K562 (cell line): ENCODE measurements around the gene SYF2. TPM values are rescaled to one million over a fixed set of nuclear protein-coding genes. Genes with fewer than 3 reads are reported as not detected.

Experiments
- ATAC-seq: fragments of 200-7000 bp; cut with Tn5 transposase; 3 replicates; pipeline ENCODE4 v1.9.1; 2020; ENCODE audit warnings: moderate library complexity
- BruUV-seq: library from RNA; stranded (reverse); fragments of 400-500 nt; replicated peaks from 2 replicates; lab custom pipeline; 2021; lab: Mats Ljungman, UMichigan
- CTCF ChIA-PET: fragments of 300-600 bp; formaldehyde crosslinking; extraction: SDS; loops from one replicate; lab custom pipeline; 2021; ENCODE audit warnings: low intra/inter-chr PET ratio; lab: Yijun Ruan, JAX
- POLR2A ChIA-PET: fragments of 300-600, 350-650 bp; sonication (Branson Sonifier 250); formaldehyde crosslinking; extraction: SDS; loops from one replicate; lab custom pipeline; 2021; ENCODE audit warnings: antibody characterized with exemption, inconsistent platforms; lab: Yijun Ruan, JAX
- DNase-seq, 4 experiments: peaks; one replicate each; pipeline versions ENCODE4 v3.0.0 to v3.0.0-alpha.2; 2011 to 2018; ENCODE audit warnings: low spot score in 3 of 4, mixed read lengths in 3 of 4; ENCODE audit errors: extremely low read depth in 1 of 4
- FAIRE-seq: peaks from 2 replicates; lab custom pipeline; 2011; peaks lifted over from hg19 to GRCh38; lab: Jason Lieb, UNC
- H2AFZ ChIP-seq: 2 replicates; pipeline ENCODE4 v1.6.0; 2011; ENCODE audit warnings: low read depth, low read length, control low read depth, inconsistent platforms
- H3K27ac ChIP-seq: fragments of 200-600 bp; 3 replicates; pipeline ENCODE4 v1.8.0; 2011; ENCODE audit warnings: low read depth, mild to moderate bottlenecking, control low read depth, inconsistent platforms, low read length, moderate library complexity, mixed read lengths; ENCODE audit errors: extremely low read depth
- H3K27me3 ChIP-seq, 2 experiments: fragments of 300-600 bp in 1 of 2; 2 replicates in 1 of 2; 3 replicates in 1 of 2; pipeline versions ENCODE4 v1.6.0 to v1.8.0; 2011; ENCODE audit warnings: inconsistent platforms in 2 of 2, low read length in 2 of 2, mild to moderate bottlenecking in 1 of 2, mixed read lengths in 1 of 2, moderate library complexity in 1 of 2; ENCODE audit not compliant: control insufficient read depth in 2 of 2, insufficient read depth in 2 of 2
- H3K36me3 ChIP-seq: fragments of 300-600 bp; 3 replicates; pipeline ENCODE4 v1.8.0; 2011; ENCODE audit warnings: mild to moderate bottlenecking, low read length, inconsistent platforms; ENCODE audit not compliant: control insufficient read depth, insufficient read depth
- H3K4me1 ChIP-seq, 2 experiments: fragments of 200-600 bp in 1 of 2; replicated peaks in 1 of 2; 2 replicates in 1 of 2; 3 replicates in 1 of 2; pipeline versions ENCODE4 v1.5.1 to v1.8.0; 2011; ENCODE audit warnings: inconsistent platforms in 2 of 2, low read length in 2 of 2, mild to moderate bottlenecking in 1 of 2, mixed read lengths in 1 of 2, moderate library complexity in 1 of 2; ENCODE audit not compliant: control insufficient read depth in 2 of 2, insufficient read depth in 2 of 2
- H3K4me2 ChIP-seq: 2 replicates; pipeline ENCODE4 v1.6.1; 2011; ENCODE audit warnings: low read length, control low read depth, inconsistent platforms, mixed read lengths; ENCODE audit not compliant: insufficient read depth
- H3K4me3 ChIP-seq: fragments of 200-600 bp; sonication (generic), shearing (Covaris generic); 2 replicates; pipeline ENCODE4 v1.5.1; 2016; ENCODE audit warnings: control low read depth, inconsistent platforms
- H3K79me2 ChIP-seq: fragments of 200-600 bp; 3 replicates; pipeline ENCODE4 v1.8.0; 2011; ENCODE audit warnings: low read length, inconsistent platforms; ENCODE audit not compliant: control insufficient read depth, insufficient read depth
- H3K9ac ChIP-seq, 2 experiments: 2 replicates each; pipeline versions ENCODE4 v1.6.0 to v1.6.1; 2011; ENCODE audit warnings: low read depth in 2 of 2, low read length in 2 of 2, control low read depth in 1 of 2, inconsistent platforms in 1 of 2, mild to moderate bottlenecking in 1 of 2, mixed read lengths in 1 of 2; ENCODE audit not compliant: insufficient read depth in 1 of 2
- H3K9me1 ChIP-seq: one replicate; pipeline ENCODE4 v1.6.0; 2011; ENCODE audit warnings: inconsistent platforms, mild to moderate bottlenecking, low read length, moderate library complexity; ENCODE audit not compliant: control insufficient read depth, insufficient read depth
- H3K9me3 ChIP-seq: replicated peaks from 2 replicates; pipeline ENCODE4 v1.5.1; 2011; ENCODE audit warnings: low read depth, low read length, inconsistent platforms; ENCODE audit not compliant: control insufficient read depth, insufficient read depth
- H4K20me1 ChIP-seq: replicated peaks from 2 replicates; pipeline ENCODE4 v1.6.1; 2011; ENCODE audit warnings: low read length, inconsistent platforms, mixed read lengths; ENCODE audit not compliant: control insufficient read depth, insufficient read depth
- CBX3 ChIP-seq, 2 experiments: IDR thresholded peaks; 1 replicate in 1 of 2; 2 replicates in 1 of 2; pipeline ENCODE4 v1.6.1; 2012; ENCODE audit warnings: inconsistent platforms in 2 of 2, low read length in 2 of 2, borderline replicate concordance in 1 of 2, control low read depth in 1 of 2
- DIDO1 ChIP-seq: fragments of 450-650 bp; IDR thresholded peaks from 2 replicates; pipeline ENCODE4 v1.6.1; 2016; ENCODE audit warnings: low read depth, missing biosample characterization, missing genetic modification characterization
- ETS2 ChIP-seq: IDR thresholded peaks from 2 replicates; pipeline ENCODE4 v1.6.1; 2016; ENCODE audit warnings: borderline replicate concordance, missing genetic modification characterization, mild to moderate bottlenecking, moderate library complexity, missing compliant biosample characterization; ENCODE audit not compliant: poor library complexity, severe bottlenecking
- RFX7 ChIP-seq: fragments of 250-450 bp; sonication (Bioruptor Pico); IDR thresholded peaks from 2 replicates; pipeline ENCODE4 v1.5.1; 2021; ENCODE audit warnings: mild to moderate bottlenecking
- ZBTB5 ChIP-seq: fragments of 450-650 bp; IDR thresholded peaks from 2 replicates; pipeline ENCODE4 v1.6.1; 2017; ENCODE audit warnings: antibody characterized with exemption
- ZNF165 ChIP-seq: fragments of 250-450 bp; sonication (Bioruptor Pico); IDR thresholded peaks from 2 replicates; pipeline ENCODE4 v1.4.0; 2020; ENCODE audit warnings: borderline replicate concordance
- ZNF239 ChIP-seq: fragments of 250-450 bp; sonication (Bioruptor Pico); IDR thresholded peaks from 2 replicates; pipeline ENCODE4 v1.4.0; 2020; ENCODE audit warnings: mild to moderate bottlenecking
- ZNF592 ChIP-seq: fragments of 450-650 bp; IDR thresholded peaks from 2 replicates; pipeline ENCODE4 v1.6.1; 2017; ENCODE audit warnings: antibody characterized with exemption, mild to moderate bottlenecking
- ZNF76 ChIP-seq: fragments of 250-450 bp; sonication (Bioruptor Pico); IDR thresholded peaks from 2 replicates; pipeline ENCODE4 v1.4.0; 2020; ENCODE audit warnings: mild to moderate bottlenecking, moderate library complexity, borderline replicate concordance
- WGBS: fragments of 100-300 bp; shearing (Covaris generic); methylation state at CpG from one replicate; pipeline ENCODE4 v1.1.6; 2016; ENCODE audit warnings: low coverage, mixed read lengths; ENCODE audit not compliant: insufficient coverage; ENCODE audit errors: missing lambda C conversion rate; 5-methylcytosine and 5-hydroxymethylcytosine counted together
- in situ Hi-C: fragments of 300-500 bp; cut with MboI; formaldehyde crosslinking; loops from 4 replicates; pipeline ENCODE4 v1.15.0; 2018; ENCODE audit warnings: inconsistent platforms, mixed read lengths
- intact Hi-C: fragments of 100-400 bp; cut with micrococcal nuclease; formaldehyde crosslinking; loops from 2 replicates; pipeline ENCODE4 v1.14.2; 2022
- polyA plus RNA-seq, 8 experiments: library from polyadenylated mRNA; depleted of rRNA in 4 of 8; stranded (reverse) in 5 of 8; unstranded in 3 of 8; fragments of >200 nt; fragmentation: Nextera tagmentation in 2 of 8; fragmentation: Illumina TruSeq in 1 of 8; extraction: Ambion mirVana in 2 of 8; extraction: Trizol in 1 of 8; gene quantifications; 2 replicates each; pipeline versions ENCODE4 v1.2.1 to v1.2.3, GENCODE V29; 2011 to 2014; ENCODE audit warnings: inconsistent platforms in 1 of 8, missing spikeins in 1 of 8
- total RNA-seq, 7 experiments: library from RNA; depleted of rRNA in 6 of 7; stranded (reverse); fragments of >200 nt in 6 of 7; fragmentation: Illumina TruSeq in 2 of 7; extraction: Trizol in 2 of 7; gene quantifications; 2 replicates each; pipeline versions ENCODE4 v1.2.1 to v1.2.3, GENCODE V29; 2011 to 2021; ENCODE audit warnings: low replicate concordance in 1 of 7

SYF2 gene
- total and polyA plus RNA-seq, 9 of the 15 experiments (the other 6 are each of a cell fraction or from before 2014, with no cell fraction given) = 20.9 to 69.0 (median 43.2) TPM

GRCh38 chr1:25208092-25208491 lies 24.2 kb downstream of the SYF2 start:
- Histone ChIP-seq H3K27ac (no peak overlapping the region), H3K27me3 (peaks cover 0 to 7% of the 10 kb centered on the region in 2 experiments; a peak in 1 of 5 replicates), H3K4me1 (no peaks in the 10 kb centered on the region; a peak in 1 of 5 replicates), H3K79me2 (no peaks in the 10 kb centered on the region), H3K9ac (no peak overlapping the region), H3K4me3 (no peak overlapping the region), H2AFZ (no peak overlapping the region), H3K9me1 (no peaks in the 10 kb centered on the region), H3K9me3 (no peaks in the 10 kb centered on the region), H4K20me1 (0 out of 2 replicates have a peak, but pooled peaks cover 2% of the 10 kb centered on the region), H3K36me3 (no peaks in the 10 kb centered on the region), H3K4me2 (no peak overlapping the region)
- no peak for ATAC-seq
- no TSS peak for BruUV-seq
- no peak for TF ChIP-seq DIDO1 (tag)
- TF ChIP-seq ZBTB5 = no peak
- no peak for TF ChIP-seq ZNF592
- TF ChIP-seq ZNF76 (CRISPR knock-in tag) = no peak
- no peak for TF ChIP-seq CBX3 (IDR thresholded peaks at IDR 0.05; ENCODE audit: borderline replicate concordance in 1 of 2, low read length in 2 of 2)
- TF ChIP-seq ETS2 (tag) = no peak
- TF ChIP-seq RFX7 (CRISPR knock-in tag) = no peak
- TF ChIP-seq ZNF239 (CRISPR knock-in tag) = no peak
- no peak for TF ChIP-seq ZNF165 (CRISPR knock-in tag)
- no peak for FAIRE-seq
- ChIA-PET CTCF (no interaction called here), POLR2A (no interaction called here)
- in situ Hi-C loops = no loop called here
- DNase-seq = no peak
- intact Hi-C loops = loop anchor here (5.0 kb wide), 1 partner anchor 106 kb away; no protein-coding TSS in a partner anchor
- 13% methylated on average over 1 of the region's 1 CpG for WGBS
